Measurements from ENCODE around the gene MEGF11. TPM values are rescaled to one million over a fixed set of nuclear protein-coding genes. Genes with fewer than 3 reads are reported as not detected.

Gene MEGF11
- total RNA-seq, 1 experiment from 2014 or later = not detected

DNA sequence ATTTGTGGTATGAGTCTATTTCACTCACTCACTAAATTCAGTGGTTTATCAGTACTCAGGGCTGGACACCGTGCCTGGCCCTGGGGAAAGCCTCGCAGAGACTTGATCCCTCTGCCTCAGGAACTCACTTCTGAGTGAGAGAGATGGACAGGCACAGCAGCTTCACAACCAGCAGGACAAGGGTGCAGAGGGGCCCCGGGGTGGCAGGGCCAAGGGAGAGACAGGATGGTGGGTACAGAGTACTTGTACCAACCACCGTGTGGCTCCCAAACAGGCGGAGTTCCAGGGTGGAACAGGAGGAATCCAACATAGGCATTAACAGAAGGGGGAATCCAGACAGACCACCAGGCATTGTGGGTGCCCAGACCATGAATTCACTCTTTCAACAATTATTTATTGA, 143.7 kb downstream of the MEGF11 start:
- DNase-seq = no peak
- ChIA-PET POLR2A (ENCODE audit: unreplicated experiment) (no interaction called here), CTCF (interaction anchor here (0.5 kb wide), 1 partner anchor 256 kb away, joined by 3 read pairs; no protein-coding TSS in a partner anchor)
- Histone ChIP-seq H3K4me2 (ENCODE audit: low read length) (no peak overlapping the region), H4K20me1 (ENCODE audit: low read length) (no peaks in the 10 kb centered on the region), H3K9me3 (ENCODE audit: low read length) (no peaks in the 10 kb centered on the region), H3K4me1 (ENCODE audit: insufficient read depth, low read length) (no peaks in the 10 kb centered on the region), H3K4me3 (ENCODE audit: low read length) (no peak overlapping the region), H3K79me2 (ENCODE audit: low read length) (no peaks in the 10 kb centered on the region), H3K9ac (ENCODE audit: low read length) (no peak overlapping the region), H3F3A (ENCODE audit: low read length, unreplicated experiment) (no peaks in the 10 kb centered on the region), H3K27ac (ENCODE audit: low read length) (no peak overlapping the region), H3K36me3 (ENCODE audit: low read depth, low read length) (no peaks in the 10 kb centered on the region), H2AFZ (ENCODE audit: low read length) (no peak overlapping the region), H3K9me2 (replicated peaks; ENCODE audit: low read length) (no peaks in the 10 kb centered on the region), H3K27me3 (ENCODE audit: low read length) (peaks cover 90% of the 10 kb centered on the region)
- BruUV-seq (replicated peaks) = no TSS peak
- no peak for ATAC-seq
- TF ChIP-seq EZH2phosphoT487 (IDR thresholded peaks at IDR 0.05; ENCODE audit: borderline replicate concordance, low read length) (no peak), EZH2 (IDR thresholded peaks at IDR 0.05; ENCODE audit: low read length, unreplicated experiment) (no peak)
- TF ChIP-seq, protein P1, sequence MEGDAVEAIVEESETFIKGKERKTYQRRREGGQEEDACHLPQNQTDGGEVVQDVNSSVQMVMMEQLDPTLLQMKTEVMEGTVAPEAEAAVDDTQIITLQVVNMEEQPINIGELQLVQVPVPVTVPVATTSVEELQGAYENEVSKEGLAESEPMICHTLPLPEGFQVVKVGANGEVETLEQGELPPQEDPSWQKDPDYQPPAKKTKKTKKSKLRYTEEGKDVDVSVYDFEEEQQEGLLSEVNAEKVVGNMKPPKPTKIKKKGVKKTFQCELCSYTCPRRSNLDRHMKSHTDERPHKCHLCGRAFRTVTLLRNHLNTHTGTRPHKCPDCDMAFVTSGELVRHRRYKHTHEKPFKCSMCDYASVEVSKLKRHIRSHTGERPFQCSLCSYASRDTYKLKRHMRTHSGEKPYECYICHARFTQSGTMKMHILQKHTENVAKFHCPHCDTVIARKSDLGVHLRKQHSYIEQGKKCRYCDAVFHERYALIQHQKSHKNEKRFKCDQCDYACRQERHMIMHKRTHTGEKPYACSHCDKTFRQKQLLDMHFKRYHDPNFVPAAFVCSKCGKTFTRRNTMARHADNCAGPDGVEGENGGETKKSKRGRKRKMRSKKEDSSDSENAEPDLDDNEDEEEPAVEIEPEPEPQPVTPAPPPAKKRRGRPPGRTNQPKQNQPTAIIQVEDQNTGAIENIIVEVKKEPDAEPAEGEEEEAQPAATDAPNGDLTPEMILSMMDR (conservative IDR thresholded peaks at IDR 0.05; ENCODE audit: low read depth, low read length) = no peak
- intact Hi-C loops (cut with micrococcal nuclease) = no loop called here

- CTCF ChIA-PET = no interaction called here
- POLR2A ChIA-PET (ENCODE audit: unreplicated experiment) = no interaction called here
- no peaks in the 10 kb centered on the region for H3F3A ChIP-seq (ENCODE audit: low read length, unreplicated experiment)
- no peaks in the 10 kb centered on the region for H3K9me3 ChIP-seq (ENCODE audit: low read length)
- H3K27ac ChIP-seq (ENCODE audit: low read length) = no peak overlapping the region
- H3K79me2 ChIP-seq (ENCODE audit: low read length) = no peaks in the 10 kb centered on the region
- no peaks in the 10 kb centered on the region for H3K4me1 ChIP-seq (ENCODE audit: insufficient read depth, low read length)
- no peak overlapping the region for H3K4me2 ChIP-seq (ENCODE audit: low read length)
- H2AFZ ChIP-seq (ENCODE audit: low read length) = no peak overlapping the region
- H3K4me3 ChIP-seq (ENCODE audit: low read length) = no peak overlapping the region
- intact Hi-C loops (cut with micrococcal nuclease) = no loop called here
- H3K36me3 ChIP-seq (ENCODE audit: low read depth, low read length) = no peaks in the 10 kb centered on the region
- ATAC-seq (no peak), DNase-seq (no peak)
- TF ChIP-seq EZH2phosphoT487 (IDR thresholded peaks at IDR 0.05; ENCODE audit: borderline replicate concordance, low read length) (no peak), EZH2 (IDR thresholded peaks at IDR 0.05; ENCODE audit: low read length, unreplicated experiment) (no peak)
- TF ChIP-seq, protein P1 (conservative IDR thresholded peaks at IDR 0.05; ENCODE audit: low read depth, low read length) = no peak
- no peak overlapping the region for H3K9ac ChIP-seq (ENCODE audit: low read length)
- BruUV-seq (replicated peaks) = no TSS peak
- H4K20me1 ChIP-seq (ENCODE audit: low read length) = no peaks in the 10 kb centered on the region
- peaks cover 91% of the 10 kb centered on the region for H3K27me3 ChIP-seq (ENCODE audit: low read length)
- no peaks in the 10 kb centered on the region for H3K9me2 ChIP-seq (replicated peaks; ENCODE audit: low read length)
These were observed 144.9 kb downstream of the MEGF11 start for GRCh38 chr15:66108483-66109265.

DNA sequence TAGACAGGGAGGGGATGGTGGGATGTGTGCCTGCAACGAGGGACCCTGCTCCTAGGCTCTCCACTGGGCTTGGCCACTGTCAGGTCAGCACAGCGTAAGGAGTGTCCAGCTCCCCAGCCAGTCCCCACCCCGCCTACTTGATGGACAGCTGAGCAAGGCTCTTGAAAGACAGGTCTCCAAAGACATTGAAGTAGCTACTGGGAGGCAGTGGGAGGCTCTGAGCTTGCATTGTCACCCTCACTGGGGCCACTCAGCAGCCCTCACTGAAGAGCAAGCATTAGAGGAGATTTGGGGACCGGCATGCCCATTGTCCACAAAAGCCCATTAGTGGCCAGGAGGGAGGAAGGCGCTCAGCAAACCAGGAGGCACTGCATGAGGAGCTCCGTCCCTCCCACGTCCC, 146.5 kb downstream of the MEGF11 start:
- H4K20me1 ChIP-seq (ENCODE audit: low read length) = no peaks in the 10 kb centered on the region
- intact Hi-C loops (cut with micrococcal nuclease) = no loop called here
- no peak for ATAC-seq
- ChIA-PET POLR2A (ENCODE audit: unreplicated experiment) (no interaction called here), CTCF (no interaction called here)
- H3K79me2 ChIP-seq (ENCODE audit: low read length) = no peaks in the 10 kb centered on the region
- H3K9ac ChIP-seq (ENCODE audit: low read length) = no peak overlapping the region
- DNase-seq = no peak
- H3K9me2 ChIP-seq (replicated peaks; ENCODE audit: low read length) = no peaks in the 10 kb centered on the region
- peaks cover 84% of the 10 kb centered on the region for H3K27me3 ChIP-seq (ENCODE audit: low read length)
- no peak overlapping the region for H2AFZ ChIP-seq (ENCODE audit: low read length)
- H3K9me3 ChIP-seq (ENCODE audit: low read length) = no peaks in the 10 kb centered on the region
- no peaks in the 10 kb centered on the region for H3K36me3 ChIP-seq (ENCODE audit: low read depth, low read length)
- BruUV-seq (replicated peaks) = no TSS peak
- H3K4me3 ChIP-seq (ENCODE audit: low read length) = no peak overlapping the region
- no peaks in the 10 kb centered on the region for H3F3A ChIP-seq (ENCODE audit: low read length, unreplicated experiment)
- H3K4me2 ChIP-seq (ENCODE audit: low read length) = no peak overlapping the region
- no peak overlapping the region for H3K27ac ChIP-seq (ENCODE audit: low read length)
- TF ChIP-seq EZH2 (IDR thresholded peaks at IDR 0.05; ENCODE audit: low read length, unreplicated experiment) (no peak), EZH2phosphoT487 (IDR thresholded peaks at IDR 0.05; ENCODE audit: borderline replicate concordance, low read length) (no peak)
- TF ChIP-seq, protein P1 (conservative IDR thresholded peaks at IDR 0.05; ENCODE audit: low read depth, low read length) = no peak
- H3K4me1 ChIP-seq (ENCODE audit: insufficient read depth, low read length) = no peaks in the 10 kb centered on the region
